Measurements from ENCODE around the gene EPG5.
"Not testable (repeated sequence)": the region's sequence is repeated elsewhere in the genome, so short reads cannot be mapped to it uniquely, and the experiment has no call there.

Gene EPG5

DNA sequence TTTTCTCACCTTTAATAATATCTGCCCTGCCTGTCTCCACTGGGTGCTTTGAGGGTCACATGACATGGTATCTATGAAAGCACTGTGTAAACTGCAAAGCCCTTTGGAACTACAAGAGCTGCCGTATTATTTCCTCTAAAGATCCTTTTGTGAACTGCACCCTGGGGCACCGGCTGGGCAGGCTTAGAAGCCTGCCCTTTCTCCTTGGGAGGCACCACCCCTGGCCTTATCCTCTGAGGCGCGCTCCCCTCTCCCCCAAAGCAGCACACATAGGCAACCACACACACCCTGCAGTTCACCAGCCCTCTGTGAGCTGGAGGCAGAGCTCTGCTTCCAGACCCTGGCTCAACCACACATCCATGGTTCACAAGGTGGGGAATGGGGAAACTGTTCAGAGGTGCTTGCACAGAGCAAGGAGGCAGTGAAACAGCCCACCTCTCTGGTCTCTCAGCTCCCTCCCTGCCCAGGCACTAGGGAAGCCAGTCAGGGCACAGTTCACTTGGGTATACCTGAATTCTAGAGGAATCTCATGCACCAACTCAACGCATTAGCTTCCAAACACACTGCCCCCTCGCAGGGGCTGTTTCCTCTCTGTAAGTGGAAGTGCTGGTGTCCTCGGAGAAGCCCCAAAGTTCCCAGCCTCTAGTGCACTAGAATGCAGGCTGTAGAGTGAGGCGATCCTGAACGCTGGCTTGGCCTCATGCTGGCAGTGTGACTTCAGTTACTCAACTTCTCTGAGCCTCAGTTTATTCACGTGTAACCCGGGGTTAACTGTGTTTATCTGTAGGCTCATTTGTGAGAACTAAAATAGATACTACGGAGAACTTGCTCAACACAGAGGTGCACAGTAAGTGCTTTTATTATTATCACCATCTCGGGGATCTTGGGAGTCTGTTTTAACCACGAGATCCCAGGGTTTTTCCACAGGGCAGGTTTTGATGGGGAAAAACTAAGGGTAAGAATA, 130.6 kb downstream of the EPG5 start:
- DNase-seq: no peak

DNA sequence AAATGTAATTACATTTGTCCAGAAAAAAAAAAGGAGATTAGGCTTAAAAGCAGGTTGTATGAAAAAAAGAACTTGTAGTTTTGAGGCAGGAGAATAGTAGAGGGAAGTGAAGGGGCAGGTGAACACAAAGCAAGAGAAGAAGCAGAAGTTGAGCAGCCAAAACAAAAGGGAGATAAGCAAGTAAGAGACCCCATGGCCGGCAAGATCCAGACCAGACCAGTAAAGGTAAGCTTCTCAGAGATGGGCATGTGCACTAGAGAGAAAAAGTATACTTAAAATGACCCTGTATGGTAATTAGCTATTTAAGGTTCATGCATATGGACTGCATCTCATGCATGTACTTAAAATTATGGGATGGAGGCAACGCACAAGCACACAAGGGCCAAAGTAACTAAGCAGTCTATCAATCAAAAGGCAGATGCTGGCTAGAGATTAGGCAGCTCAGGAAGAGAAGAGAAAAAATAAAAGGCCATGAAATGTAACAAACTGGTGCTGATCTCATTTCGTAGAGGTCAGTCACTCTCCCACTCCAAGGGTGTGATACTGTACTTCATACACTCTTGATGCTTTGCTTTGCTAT, 132.0 kb downstream of the EPG5 start:
- no peak for DNase-seq

DNA sequence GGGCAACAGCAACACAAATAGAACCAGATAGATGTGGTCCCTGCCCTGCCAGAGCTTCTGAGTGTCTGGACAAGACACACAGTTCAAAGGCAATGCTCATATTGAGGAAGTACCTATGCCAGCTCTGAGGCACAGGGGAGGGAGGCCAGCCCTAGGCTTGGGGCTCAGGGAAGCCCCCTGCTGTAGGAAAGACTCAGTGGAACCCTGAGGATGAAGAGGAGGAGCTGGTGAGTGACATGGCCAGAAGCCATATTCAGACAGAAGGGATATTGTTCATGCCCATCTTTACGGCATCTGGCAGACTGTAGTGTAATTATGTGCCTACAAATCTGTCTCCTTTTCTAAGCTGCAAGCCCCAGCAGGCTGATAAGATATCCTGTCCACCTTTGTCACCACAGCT, 132.8 kb downstream of the EPG5 start:
- no peak for DNase-seq

DNA sequence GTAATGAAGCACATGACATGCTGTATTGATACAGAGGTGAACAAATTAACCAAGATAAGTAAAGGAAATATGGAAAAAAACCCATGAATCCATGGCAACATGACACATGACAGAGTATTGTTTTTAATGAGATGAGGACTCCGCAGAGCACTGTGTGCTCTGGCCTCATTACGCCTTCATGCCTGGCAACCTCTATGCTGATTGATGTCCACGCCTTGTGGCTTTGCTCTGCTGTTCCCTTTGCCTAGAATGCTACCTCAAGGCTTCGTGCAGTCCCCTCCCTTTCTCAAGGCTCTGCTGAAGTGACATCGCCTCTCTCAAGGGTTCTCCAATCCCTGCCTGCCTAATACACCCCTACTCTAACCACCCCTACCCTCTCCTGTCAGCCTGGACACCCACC, 133.3 kb downstream of the EPG5 start:
- no peak for DNase-seq

DNA sequence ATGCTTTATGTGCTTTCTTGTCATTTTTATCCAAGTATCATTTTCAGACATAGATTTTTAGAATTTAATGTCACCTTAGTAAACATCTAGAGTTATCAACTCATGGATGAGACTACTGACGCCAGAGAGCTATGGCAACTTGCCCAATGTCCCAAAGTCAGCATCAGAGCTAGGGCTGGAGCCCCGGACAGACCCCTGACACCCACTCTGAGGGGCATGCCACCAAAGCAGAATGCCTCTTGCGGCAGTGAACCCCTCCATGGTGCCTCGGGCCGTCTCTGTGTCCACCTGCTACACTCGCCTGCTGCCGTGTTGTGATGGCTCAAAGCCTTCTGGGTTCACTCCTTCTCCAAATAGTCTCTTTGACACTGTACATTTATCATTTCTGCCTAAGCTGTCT, 136.2 kb downstream of the EPG5 start:
- no peak for DNase-seq

DNA sequence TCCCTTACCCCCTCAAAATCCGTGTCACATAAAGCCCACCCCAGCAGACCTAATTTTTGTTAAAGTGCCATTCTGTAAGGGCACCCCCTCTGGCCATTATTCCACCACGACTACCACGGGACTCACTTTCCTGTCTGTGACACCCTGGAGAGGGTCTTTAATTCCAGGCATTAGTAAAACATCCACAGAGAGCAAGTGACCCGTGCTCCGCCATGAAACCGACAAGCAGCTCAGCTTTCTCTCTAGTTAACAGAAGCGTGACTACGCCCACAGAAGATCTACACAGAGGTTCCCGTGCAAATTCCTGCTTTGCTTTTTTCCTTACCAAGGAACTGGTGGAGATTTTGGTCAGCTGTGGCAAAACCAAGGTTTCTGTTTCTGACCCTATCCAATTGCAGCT, 137.3 kb downstream of the EPG5 start:
- DNase-seq: no peak

DNA sequence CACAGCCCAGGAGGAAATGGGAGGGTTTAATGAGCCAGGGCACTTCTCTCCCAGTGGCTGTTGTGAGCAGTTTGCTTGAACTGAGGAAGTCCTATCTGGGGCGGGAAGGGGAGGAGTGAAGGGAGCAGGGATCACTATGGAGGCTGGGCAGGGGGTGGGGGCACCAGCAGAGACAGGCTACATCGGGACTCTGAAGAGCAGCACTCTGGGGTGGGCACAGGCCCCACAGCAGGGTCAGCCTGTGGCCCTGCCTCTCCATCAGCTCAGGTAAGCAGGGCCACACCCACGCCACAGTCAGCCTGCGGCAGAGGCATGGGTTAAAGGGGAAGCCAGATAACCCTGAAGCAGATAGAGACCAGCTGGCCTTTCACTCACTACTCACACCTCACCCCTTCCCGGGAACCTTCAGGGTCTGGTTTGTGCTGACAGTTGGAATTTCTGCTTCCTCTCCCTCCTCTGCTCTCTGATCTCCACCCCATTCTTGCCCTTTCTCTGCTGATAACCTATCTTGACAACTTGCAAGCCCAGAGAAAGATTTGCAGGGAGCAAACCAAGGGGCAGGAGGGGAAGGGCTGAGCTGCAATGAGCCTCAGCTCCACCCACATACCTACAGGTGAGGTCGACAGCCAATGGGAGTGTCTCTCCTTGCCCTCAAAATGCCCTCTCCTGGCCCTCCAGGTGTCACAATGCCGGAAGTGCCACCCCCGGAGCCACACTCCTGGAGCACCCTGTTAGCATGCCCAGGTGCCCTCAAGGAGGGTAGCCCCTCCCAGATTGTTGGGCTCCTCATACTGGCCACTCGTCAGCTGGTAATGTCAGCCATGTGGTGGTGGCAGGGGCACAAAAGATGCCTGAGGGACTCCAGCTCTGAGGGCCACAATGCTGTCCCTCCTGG, 138.0 kb downstream of the EPG5 start:
- no peak for DNase-seq

DNA sequence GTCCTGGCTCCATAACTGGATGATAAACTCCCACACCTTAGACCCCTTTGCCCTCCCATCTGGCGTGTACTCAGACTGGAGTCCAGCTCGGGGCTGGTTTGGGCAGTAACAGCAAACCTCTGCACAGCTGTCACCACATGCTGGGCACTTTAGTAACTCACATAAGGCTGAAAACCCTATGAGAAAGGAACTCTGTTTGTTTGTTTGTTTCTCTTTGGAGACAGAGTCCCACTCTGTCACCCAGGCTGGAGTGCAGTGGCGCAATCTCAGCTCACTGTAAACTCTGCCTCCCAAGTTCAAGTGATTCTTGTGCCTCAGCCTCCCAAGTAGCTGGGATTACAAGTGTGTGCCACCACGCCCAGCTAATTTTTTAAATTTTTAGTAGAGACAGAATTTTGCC, 140.4 kb downstream of the EPG5 start:
- not testable (repeated sequence) for DNase-seq

DNA sequence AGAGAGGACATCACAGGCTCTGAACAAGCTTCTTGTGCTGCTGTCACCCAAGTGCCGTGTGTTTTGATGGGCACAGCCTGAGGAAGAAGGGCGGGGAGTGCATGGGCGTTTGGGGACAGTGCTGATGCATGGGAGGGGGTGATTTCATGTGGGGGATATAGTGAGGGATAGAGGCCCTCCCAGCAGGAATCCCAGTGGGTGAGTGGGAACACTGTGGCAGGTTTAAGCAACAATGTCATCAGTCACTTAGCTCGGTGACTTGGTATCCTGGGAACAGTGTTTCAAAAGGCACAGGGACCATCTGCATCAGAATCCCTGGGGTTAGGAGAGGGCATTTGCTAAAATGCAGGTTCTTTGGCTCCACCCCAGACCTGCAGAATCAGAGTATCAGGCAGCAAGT, 141.0 kb downstream of the EPG5 start:
- DNase-seq: no peak

DNA sequence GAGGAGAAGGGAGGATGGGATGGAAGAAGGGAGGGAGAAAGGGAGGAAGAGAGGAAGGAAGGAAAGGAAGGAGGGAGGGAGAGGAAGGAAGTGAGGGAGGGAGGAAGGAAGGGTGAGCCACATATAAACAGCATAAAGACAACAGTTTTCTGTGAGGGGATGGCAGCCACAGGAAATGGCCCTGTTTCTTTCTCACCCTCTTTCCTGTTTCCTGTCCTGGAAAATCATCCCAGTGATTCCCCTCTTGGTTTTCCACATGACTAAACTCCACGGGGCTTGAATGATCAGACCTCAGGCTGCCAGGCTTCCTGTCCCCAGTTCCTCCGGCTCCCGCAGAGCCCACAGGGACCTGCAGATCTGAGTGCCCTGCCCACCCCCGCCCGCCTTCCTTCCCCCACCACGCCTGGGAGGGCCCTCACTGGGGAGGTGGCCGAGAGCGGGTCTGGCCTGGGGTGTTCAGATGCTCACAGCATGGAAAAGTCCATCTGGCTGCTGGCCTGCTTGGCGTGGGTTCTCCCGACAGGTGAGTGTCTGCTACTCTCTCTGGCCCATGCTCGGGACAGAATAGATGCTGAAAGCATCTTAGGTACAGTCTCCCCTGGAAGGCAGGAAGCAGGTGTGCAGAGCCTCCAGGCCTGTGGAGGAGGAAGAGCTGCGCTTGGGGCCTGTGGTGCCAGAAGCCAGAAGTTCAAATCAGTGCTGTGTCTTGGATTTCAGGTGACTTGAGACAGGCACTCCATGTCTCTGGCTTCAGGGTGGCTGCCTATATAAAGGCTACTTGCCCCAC, 141.7 kb downstream of the EPG5 start, which contains the start of gene SIGLEC15:
Gene SIGLEC15 (plus strand): TSS at position 418 of the 787 bp plus-strand sequence. CDS start 54 bp downstream, at position 472.
- no peak for DNase-seq

DNA sequence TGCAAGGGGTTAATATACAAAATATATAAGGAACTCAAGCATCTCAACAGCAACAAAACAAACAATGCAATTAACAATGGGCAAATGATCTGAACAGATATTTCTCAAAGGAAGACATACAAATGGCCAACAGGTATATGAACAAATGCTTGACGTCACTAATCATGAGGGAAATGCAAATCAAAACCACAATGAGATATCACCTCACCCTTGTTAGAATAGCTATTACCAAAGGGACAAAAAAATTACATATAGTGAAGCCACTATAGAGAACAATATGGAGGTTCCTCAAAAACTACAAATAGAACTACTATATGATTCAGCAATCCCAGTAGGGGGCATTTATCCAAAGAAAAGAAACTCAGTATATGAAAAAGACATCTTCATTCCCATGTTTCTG, 145.4 kb downstream of the EPG5 start:
- DNase-seq: no peak

DNA sequence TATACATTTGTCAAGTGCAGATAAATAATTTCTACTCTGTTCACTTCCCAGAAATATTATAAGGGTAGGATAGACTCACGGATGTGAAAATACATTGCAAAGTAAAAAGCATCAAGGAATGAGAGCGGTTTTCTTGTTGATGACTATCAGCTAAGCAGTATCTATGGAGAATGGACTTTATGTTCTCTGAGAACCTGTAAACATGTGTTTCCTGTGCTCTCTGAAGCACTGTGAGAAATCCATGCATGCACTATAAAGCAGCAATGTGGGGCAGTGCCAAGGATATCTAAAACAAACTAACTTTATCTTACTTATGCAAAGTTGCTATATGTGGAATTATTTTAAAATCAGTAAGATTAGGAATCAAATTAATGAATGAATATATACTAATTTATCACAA, 146.1 kb downstream of the EPG5 start:
- no peak for DNase-seq

DNA sequence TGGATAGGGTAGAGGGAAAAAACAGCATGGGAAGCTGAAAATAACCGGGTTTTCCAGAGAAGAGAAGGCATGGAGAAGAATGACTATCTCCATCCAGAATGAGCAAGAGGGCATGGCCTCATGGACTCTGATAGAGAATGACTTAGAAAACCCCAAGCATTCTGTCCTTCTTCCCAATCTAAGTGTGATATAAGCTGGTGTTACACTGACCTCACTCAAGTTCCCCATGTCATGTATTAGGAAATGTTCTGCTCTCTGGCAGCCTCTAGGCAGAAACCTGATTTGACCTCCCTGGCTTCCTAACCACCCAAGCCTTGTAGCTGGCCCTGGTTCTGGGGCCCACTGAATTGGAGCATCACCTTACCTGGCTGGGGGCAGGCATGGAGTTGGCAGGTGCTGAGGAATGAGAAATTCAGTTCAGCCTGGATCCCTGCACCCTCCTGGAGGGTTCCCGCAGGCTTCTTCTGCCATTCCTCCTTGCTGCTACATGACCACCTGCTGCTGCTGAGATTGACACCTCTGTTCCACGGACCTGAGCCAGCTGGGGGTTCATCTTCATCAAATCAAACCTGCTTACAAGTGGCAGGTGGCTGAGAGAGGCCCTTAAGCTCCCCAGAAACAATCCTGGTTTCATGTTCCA, 146.9 kb downstream of the EPG5 start:
- DNase-seq: no peak

DNA sequence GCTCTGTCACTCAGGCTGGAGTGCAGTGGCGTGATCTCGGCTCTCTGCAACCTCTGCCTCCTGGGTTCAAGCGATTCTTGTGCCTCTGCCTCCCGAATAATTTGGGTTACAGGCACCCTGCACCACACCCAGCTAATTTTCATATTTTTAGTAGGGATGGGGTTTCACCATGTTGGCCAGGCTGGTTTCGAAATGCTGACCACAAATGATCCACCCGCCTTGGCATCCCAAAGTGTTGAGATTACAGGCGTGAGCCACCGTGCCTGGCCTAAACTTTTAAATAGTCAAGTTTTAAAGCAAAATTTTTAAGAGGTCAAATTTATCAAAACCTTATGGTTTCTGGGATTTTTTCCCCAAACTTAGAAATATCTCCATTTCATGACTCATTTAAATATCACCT, 148.4 kb downstream of the EPG5 start:
- not testable (repeated sequence) for DNase-seq

DNA sequence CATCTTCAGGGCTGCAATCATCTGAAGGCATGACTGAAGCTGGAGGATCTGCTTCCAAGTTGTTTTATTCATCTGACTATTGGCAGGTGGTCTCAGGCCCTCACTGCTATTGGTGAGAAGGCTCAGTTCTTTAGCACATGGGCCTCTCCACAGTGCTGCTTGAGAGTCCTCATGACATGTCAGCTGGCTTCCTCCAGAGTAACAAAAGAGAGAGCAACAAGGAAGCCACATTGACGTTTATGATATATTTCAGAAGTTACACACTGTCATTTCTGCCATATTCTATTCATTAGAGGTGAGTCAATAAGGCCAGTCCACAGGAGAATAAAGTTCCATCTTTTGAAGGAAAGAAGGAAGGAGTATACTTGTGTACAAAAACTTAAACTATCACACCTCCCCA, 149.6 kb downstream of the EPG5 start:
- no peak for DNase-seq

DNA sequence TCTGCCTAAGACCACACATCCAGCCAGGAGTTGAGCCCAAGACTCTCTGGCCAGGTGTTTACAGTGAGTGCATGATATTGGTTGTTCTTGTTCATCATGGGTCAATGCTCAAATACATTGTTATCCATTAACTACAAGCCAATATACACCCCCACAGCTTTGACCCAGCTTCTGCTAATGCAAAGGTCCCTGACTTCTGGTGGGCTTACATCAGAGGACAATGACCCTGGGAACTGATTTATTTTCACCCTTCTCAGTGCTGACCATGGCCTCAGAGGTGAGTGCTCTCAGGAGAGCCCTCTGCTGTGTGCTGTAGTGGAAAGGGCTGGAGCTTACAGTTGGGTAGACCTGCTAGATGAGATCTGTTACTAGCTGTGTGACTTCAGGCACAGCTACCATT, 152.4 kb downstream of the EPG5 start:
- DNase-seq: not testable (repeated sequence)

DNA sequence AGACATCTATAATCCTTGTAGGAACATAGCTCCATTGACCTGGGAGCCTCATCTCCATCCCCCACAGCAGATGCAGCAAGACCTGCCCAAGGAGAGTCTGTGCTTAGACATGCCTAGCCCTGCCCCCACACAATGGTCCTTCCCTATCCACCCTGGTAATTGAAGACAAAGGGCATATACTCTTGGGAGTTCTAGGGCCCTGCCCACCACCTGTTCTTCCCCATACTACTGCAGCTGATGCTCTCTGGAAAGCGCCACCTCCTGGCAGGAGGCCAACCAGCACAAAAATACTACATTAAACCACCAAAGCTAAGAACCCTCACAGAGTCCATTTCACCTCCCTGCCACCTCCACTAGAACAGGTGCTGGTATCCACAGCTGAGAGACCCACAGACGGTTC, 160.0 kb downstream of the EPG5 start:
- not testable (repeated sequence) for DNase-seq

DNA sequence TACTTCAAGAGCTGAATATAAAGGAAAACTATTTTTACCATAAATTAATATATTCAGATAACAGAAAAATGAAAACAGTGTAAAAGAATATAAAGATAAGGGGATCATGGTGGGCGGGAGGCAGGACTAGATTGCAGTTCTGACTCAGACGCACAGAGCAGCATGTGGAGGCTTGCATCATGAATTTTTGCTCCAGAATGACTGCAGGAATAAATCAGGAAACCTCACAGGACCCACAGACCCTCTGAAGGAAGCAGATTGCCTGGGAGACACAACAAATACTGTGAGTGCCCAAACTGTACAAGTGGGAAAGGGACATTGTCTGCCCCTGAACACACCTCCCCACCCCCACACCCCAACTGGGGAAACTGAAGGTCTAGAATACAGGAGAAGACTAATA, 160.9 kb downstream of the EPG5 start:
- DNase-seq: no peak

DNA sequence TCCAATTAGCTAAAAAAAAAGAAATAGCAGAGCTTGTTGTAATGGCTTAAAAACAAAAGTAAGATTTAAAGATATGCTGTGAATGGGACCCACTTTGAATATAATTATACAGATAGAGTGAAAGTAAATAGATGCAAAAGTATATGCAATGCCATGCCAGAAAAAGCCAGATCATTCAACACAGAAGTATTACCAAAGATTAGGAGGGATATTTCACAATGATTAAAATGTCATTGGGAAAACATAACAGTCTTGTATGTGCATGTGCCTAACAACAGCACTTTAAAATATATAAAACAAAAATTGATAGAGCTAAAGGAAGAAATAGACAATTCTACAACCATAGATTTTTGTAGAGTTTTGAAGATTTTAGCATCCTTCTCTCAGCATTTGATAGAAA, 161.6 kb downstream of the EPG5 start:
- no peak for DNase-seq

DNA sequence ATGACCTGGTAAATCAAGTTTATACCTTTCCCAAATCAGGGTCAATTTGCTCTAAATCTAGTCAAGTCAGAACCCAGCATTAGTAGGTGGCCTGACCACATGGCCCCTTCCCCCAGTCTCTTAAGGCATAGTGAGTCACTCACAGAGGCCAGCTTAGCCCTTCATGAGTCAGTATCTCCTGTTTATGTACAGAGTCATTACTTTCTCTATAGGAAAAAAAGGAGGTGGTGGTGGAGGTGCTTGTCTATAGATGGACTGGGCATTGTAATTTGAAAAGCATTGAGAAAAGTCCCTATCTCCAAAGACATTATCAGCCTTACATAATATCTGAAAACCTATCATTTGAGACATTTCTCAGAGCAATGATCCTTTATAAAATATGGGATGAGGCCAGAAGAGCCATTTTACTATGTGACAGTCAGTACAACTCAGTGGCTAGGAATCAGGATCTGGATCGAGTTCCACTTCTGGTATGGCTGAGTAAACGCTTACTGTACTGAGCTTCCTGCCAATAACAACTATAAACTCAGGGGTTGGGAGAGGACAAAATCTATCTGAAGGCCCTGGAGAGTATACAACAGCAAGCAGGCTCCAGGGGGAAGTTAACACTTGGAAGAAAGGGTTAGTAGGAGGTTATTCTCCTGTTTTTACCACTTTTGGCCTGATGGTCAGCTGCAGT, 164.2 kb downstream of the EPG5 start:
- DNase-seq: no peak

DNA sequence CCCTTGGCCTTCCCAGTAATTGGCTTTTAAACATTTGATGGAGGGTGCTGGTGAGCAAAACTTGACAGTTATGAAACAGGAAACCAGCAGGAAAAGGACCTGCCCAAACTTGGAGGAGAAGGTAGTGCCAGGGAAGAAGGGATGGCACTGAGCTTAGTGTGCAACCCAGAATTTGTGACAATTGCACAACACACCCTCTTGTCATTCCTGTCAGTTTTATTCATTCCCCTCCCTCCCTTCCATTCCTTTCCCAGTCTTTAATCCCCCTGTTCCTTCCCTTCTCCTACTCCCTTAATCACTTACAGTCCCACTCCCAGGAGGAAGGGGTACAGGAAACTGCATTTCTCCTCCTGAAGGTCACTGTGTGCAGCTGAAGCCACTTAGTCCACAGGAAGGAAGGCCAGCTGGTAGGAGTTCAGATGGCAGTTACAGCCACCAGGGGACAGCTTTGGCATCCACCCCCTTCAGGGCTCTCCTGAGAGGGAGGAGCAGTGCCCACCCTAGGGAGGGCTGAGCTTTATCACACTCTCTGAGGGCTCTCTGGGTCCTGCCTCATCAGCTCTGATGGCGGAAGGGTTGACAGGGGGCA, 165.6 kb downstream of the EPG5 start:
- no peak for DNase-seq
